ENCODE measurements around the gene TTC31.

TTC31 gene

GRCh38 chr2:74488643-74489481 lies 6.0 kb downstream of the TTC31 start:
- DNase-seq: no peak

DNA sequence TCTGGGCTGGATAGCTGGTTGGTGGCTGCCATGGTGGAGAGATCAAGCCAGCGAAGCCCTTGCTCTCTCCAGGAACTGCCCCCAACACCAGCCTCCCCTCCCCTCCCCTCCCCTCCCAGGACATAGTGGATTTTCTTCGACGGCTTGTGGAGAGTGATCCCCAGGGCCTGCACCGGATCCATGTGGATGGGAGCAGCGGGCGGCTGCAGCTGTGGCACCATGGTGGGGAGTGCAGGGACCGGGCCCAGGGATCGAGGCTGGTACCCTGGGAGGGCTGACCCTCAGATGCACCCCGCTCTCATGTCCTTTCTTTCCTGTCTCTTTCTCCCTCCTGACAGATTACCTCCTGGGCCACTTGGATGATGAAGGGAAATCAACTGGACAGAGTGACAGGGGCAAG lies 7.0 kb downstream of the TTC31 start:
- no peak for DNase-seq

GRCh38 chr2:74491648-74492544 lies 9.0 kb downstream of the TTC31 start:
- no peak for DNase-seq

DNA sequence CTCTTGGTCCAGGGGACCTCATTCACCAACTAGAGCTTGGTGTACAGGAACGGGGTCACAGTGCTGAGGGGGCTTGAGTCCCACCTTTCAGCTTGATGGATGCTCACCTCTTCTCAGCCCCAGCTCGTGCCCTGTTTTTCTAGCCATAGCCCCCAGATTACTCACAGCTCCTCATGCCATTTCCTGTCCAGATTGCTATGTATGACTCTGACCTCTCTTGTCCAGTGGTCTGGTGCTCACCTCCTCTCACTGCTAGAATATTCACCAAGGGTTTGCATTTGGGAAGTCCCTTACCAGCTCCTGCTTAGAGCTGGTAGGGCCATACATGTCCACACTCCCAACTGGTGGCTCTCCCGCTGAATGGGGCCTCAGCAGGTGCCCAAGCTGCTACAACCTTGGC lies 10.7 kb downstream of the TTC31 start:
- DNase-seq: no peak

GRCh38 chr2:74495440-74495839 lies 12.6 kb downstream of the TTC31 start:
- DNase-seq: no peak

DNA sequence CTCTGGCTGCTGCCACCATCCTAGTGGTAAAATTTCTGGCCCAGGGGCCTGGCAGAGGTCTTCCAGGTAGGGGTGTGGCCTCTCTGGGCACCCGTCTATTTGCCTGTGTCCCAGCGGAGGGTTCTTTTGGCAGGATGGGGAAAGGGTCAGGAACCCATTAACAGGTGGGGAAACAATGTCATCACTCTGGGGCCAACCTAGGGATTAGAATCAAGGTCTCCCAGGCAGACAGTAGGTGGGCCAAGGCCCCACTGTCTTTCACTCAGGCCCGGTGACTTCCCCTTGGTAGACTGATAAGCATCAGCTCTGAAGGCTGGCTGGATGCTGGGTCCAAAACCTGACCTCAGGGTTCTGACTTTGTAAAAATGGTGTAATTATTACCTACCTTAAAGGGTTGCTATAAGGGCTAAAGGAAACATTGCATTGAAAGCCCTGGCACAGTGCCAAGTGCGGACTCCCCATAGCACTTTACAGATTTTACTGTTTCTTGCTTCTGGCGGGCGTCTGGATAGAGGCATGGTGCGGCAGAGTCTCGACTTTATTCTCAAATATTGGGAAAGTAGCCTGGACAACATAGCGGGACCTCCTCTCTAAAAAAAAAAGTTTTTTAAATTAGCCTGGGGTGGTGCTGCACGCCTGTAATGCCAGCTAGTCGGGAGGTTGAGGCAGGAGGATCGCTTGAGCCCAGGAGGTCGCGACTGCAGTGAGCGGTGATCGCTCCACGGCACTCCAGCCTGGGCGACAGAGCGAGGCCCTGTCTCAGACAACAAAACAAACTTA lies 14.3 kb downstream of the TTC31 start:
- no peak for DNase-seq

DNA sequence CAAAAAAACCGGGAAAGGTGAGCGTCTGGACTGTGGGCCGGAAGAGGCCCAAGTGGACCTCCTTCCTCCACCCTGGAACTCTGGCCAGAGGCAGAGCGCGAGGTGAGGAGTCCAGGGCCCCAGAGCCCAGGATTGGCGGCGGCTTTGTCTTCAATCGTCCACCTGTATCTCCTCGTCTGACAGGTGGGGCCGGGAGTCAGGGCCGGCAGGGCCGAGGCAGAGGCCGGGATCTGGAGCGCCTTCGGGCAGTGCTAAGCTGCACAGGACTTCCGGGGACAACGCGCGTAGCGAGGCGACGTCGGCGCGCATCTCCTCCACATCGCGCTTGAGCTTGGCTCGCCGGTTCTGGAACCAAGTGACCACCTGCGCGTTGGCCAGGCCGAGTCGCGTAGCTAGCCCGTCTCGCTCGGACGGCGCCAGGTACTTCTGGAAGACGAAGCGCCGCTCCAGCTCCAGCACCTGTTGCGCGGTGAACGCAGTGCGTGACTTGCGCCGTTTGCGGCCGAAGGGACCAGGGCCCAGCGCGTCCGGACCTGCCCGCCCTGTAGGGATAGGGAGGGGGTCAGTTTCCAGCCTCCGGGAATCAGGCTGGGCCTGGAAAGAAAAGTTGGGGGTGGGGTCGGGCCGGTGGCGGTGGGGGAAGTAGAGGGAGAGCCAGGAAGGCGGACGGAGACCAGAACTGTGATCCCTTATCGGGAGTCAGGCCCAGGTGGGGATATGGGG lies 15.1 kb downstream of the TTC31 start:
- no peak for DNase-seq

DNA sequence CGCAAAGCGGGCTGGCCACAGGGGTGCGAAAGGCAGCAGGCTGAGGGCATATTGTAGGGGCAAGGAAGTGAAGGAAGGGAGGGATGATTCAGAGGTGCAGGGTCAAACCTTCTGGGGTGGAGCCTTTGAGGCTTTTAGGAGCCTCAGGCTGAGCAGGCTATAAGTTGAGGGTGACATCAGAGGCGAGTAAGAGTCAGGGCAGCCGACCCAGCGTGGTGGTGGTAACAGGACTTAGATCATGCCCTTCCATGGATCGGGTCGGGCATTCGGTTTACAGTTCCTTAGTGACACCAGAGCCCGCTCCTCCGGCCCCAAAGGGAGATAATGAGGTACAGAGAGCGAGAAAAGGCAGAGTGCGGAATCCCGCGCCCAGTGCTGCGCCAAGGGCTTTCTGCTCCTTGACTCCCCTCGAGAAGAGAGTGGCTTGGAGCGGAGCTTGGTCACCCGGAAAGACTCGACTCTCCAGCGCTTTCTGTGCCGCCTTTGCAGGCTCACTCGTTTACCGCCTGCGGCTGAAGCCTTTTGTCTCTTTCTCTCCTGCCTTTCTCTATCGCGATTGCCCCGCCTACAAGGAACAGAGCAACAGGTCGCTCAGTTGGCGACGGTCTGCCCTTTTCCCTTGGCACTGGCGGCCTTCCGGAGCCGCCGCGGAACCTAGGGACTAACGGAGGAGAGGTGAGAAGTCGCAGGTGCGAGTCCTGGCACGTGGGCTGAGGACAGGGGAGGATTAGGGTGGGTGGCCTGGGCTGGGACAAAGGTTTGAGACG lies 15.8 kb downstream of the TTC31 start:
- DNase-seq: no peak

DNA sequence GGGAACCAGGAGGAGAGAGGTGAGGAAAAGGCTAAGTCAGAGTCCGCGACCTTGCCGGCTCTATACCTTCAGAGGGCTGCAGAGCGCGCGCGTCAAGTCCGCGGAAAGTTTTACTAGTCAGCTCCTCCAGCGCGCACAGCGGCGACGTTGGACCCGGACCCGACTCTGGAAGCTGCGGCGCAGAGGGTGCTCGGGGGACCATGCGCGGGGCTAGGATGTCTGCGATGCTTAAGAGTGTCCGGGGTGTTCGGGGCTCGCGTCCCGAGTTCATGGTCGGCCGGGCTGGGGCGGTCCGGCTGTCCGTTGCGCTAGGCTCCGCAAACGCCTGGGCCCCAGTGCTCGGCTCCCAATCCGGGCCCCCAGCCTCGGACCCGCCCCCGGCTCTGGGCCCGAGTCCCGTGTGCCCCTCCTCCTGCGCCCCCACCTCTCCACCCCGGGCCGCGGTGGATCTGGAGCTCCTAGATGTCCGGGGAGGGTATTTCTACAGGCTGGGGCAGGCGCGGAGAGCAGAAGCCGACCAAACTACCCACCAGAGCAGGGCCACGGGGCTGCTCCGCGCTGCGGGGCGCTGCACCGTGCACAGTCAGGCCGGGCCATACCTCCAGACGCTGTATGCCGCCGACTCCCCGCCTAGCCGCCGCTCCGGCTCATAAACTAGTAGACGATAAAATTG lies 16.5 kb downstream of the TTC31 start, which contains the start of gene LBX2:
Gene LBX2 (minus strand): TSS at position 337 of the 673 bp plus-strand sequence. CDS start 66 bp downstream, at position 271.
- DNase-seq: no peak

- DNase-seq: no peak
Measured at GRCh38 chr2:74499940-74500577, 17.2 kb downstream of the TTC31 start.

DNA sequence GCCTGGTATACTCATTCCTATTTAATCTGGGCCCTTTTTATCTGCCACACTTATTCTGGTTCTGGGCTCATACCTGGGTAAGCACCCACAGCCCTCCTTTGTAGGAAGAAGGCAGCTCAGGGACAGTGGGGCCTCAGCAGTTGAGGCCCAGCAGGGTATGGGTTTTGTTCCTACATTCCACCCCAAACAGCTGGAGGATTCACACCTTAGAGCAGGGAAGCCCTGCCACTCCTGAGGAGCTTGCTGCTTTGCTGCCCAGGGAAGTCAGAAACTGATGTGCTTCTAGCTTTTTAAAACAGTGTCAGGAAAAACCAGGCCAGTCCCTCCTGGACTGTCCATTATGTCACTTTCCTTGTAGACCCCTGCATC lies 17.7 kb downstream of the TTC31 start:
- no peak for DNase-seq

DNA sequence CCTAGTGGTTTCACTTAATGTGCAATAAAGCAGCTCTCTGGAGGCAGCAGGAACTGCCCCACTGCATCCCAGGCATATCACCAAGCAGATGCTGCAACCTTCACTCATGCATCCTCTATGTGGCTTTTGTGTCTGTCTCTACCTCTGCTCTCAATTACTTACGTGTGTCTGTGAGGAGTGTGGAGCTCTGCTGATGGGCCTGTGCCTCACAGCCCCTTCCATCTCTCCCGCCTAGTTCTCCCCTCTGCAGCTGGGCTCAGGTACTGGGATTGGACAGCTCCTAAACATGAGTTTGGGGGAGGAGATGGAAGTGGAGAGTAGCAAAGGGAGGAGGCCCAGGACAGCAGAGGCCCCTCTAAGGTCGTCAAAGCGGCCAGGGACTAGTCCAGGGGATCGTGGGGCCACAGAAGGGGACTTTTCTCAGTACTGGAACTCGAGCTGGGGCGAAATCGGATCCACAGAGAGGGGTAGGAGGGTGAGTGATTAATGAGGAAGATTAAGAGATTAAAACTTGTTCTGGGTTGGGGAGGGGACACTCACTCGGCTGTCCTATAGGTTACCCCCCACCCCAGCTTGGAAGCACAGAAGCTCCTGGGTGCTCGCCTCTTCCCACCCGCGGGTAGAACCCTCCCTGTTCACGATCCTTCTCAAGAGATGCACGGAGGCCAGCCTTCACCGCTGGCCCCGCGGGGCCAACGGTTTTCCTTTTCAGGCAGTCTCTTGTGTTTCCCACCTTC lies 18.6 kb downstream of the TTC31 start:
- no peak for DNase-seq

DNA sequence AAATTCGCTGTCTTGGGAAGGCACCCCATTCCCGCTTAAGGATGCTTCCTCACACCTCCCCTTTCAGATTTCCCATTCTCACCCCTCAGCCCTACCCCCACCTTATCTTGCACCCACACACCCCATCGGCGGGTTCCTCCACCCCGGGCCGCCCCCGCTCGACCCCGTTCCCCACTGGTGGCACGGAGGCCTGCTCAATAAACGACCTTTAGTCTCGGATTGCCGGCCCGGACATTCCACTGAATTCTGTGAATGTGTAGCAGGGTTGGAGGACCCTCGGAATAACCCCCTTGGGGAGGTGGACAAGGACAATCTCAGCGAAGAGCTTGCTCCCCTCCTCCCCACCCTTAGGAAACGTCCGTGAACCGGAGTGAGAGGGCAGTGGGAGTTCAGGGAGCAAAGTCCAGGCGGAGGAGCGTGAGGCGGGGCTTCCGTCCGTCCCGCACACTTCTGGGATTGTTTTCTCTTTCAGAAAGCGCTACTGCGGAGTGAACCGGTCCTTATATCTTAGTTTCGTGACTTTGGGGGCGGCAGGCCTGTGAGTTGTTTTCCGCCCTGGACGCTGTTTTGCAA lies 19.4 kb downstream of the TTC31 start:
- no peak for DNase-seq

GRCh38 chr2:74502720-74503505 lies 20.0 kb downstream of the TTC31 start:
- DNase-seq: no peak

- no peak for DNase-seq
Measured at GRCh38 chr2:74503506-74504475, 20.9 kb downstream of the TTC31 start.

DNA sequence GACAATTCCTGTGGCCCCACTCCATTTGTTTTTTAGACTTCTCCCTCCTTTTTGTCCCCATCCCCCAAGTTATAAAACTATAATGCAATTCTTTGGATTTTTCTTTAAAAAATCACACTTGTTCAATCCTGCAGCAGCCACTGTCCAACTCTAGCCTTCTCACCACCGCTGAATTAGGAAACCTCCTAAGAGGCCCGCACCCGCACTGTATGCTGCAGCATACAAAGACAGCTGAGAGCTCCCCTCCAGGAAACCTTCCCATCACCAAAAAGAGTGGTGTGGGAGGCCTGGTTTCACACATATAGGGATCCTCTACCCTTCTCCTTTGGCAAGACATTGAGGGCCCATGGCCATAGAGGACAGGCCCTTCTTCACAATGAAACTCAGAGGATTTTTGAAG lies 21.7 kb downstream of the TTC31 start:
- no peak for DNase-seq

Measured in NCI-H1105 treated with DMSO at 0.1 percent for 48 hours (cell line).